NCI-H1092 treated with DMSO at 0.1 percent for 48 hours (cell line): ENCODE results near the gene NOSIP.

Experiments
- DNase-seq: peaks from one replicate; lab custom pipeline; 2025; lab: John Stamatoyannopoulos, UW

Gene NOSIP

GRCh38 chr19:49570997-49571676 lies 9.2 kb downstream of the NOSIP start:
- DNase-seq = no peak

GRCh38 chr19:49570138-49570856 lies 10.1 kb downstream of the NOSIP start:
- peak; percentile 70 for DNase-seq

- DNase-seq = no peak
Observed at GRCh38 chr19:49567861-49568441, 12.4 kb downstream of the NOSIP start.

GRCh38 chr19:49566302-49566701 lies 14.1 kb downstream of the NOSIP start:
- DNase-seq = no peak

GRCh38 chr19:49565261-49565660 lies 15.1 kb downstream of the NOSIP start:
- no peak for DNase-seq

GRCh38 chr19:49564616-49565045 lies 15.7 kb downstream of the NOSIP start:
- no peak for DNase-seq

GRCh38 chr19:49560358-49560900 lies 19.9 kb downstream of the NOSIP start:
- DNase-seq = no peak

- DNase-seq = no peak
Observed at GRCh38 chr19:49559928-49560327, 20.4 kb downstream of the NOSIP start.

- DNase-seq = no peak
Observed at GRCh38 chr19:49559443-49559842, 20.9 kb downstream of the NOSIP start.

- DNase-seq = no peak
Observed at GRCh38 chr19:49558591-49558990, 21.8 kb downstream of the NOSIP start.

GRCh38 chr19:49557641-49558325 lies 22.6 kb downstream of the NOSIP start:
- DNase-seq = no peak

GRCh38 chr19:49556412-49557398 lies 23.7 kb downstream of the NOSIP start:
- no peak for DNase-seq

GRCh38 chr19:49555600-49556411 lies 24.6 kb downstream of the NOSIP start:
- DNase-seq = no peak

GRCh38 chr19:49554701-49555181 lies 25.6 kb downstream of the NOSIP start:
- DNase-seq = no peak

- no peak for DNase-seq
Observed at GRCh38 chr19:49553451-49554271, 26.7 kb downstream of the NOSIP start.

GRCh38 chr19:49552749-49553148 lies 27.6 kb downstream of the NOSIP start:
- no peak for DNase-seq

GRCh38 chr19:49551531-49551930 lies 28.8 kb downstream of the NOSIP start:
- no peak for DNase-seq

GRCh38 chr19:49549045-49549444 lies 31.3 kb downstream of the NOSIP start:
- DNase-seq = no peak
